ENCODE results near the gene ESYT2.
"Not testable (repeated sequence)": the region's sequence is repeated elsewhere in the genome, so short reads cannot be mapped to it uniquely, and the experiment has no call there.

Gene ESYT2

GRCh38 chr7:158710651-158711102, 118.6 kb downstream of the ESYT2 start:
- DNase-seq: no peak

DNA sequence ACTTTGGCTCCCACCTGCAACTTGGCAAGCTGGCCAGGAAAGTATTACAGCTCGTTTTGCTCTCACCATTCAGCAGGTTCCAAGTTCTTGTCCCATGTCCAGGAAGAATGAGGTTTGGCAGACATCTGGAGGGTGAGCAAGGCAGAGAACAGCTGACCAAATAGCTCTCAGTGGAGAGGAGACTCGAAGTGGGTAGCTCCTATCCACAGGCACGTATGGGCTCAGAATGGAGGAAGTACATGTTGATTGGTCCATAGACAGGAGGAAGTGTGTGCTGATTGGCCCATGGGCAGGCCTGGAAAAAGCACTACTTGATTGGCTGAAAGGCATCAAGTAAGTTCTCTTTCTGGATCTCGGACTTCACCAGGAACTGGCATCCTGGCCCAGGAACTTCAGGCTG, 121.7 kb downstream of the ESYT2 start:
- DNase-seq: no peak

GRCh38 chr7:158706710-158707590, 122.4 kb downstream of the ESYT2 start:
- DNase-seq: no peak

GRCh38 chr7:158706273-158706704, 123.0 kb downstream of the ESYT2 start:
- DNase-seq: no peak

DNA sequence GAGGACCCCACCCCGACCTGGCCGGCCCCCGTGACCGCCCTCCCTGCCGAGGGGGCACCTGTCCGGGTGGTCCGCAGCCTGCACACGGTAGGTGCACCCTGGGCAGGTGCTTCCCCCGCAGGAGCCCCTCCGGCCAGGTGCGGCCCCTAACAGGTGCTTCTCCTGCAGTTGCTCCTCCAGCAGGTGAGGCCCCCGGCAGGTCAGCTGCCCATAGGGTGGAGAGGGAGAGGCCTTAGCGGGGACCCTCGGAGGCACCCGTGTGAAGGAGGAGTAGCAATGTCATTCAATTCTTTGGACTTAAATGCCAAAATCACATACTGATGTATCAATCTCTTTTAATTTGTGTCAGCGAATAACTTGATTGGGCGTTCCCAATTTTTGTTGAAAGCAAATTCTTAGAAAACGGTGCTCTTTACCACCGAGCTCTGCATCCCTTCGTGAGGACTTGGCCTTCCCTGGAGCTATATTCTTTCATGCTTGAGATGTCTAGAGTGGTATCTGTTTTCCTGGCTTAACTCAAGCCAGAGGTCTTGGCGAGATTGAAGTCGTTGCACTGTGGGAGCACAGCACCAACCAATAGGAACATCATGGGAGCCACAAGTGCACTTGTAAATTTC, 124.0 kb downstream of the ESYT2 start:
- no peak for DNase-seq

- peak; percentile 64 for DNase-seq
These were observed 124.6 kb downstream of the ESYT2 start, which contains the start of gene NCAPG2 for GRCh38 chr7:158704524-158705233. TSS of gene NCAPG2 (minus strand) at chr7:158704804. CDS start at chr7:158701899, 2,905 bp downstream.

- not testable (repeated sequence) for DNase-seq
These were observed 125.4 kb downstream of the ESYT2 start for GRCh38 chr7:158703679-158704523.

GRCh38 chr7:158702944-158703343, 126.4 kb downstream of the ESYT2 start:
- no peak for DNase-seq

GRCh38 chr7:158702196-158702595, 127.1 kb downstream of the ESYT2 start:
- DNase-seq: no peak

DNA sequence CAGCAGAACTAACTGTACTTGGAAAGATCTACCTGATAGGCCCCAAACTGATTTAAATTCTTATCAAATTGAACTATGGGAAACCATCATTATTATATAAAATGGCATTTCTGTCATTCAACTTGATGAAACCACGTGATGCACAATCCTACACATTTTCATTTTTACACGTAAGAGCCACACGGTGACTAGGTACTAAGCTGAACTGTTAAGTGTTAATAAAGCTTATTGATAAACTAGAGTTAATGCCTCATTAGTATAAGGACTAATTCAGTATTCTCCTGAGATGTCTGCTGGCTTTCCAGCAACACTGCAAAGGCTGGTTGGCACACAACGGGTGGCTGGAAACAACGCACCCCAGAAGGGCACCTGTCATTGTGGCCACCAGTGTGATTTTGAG, 129.3 kb downstream of the ESYT2 start:
- DNase-seq: no peak

GRCh38 chr7:158699341-158699740, 130.0 kb downstream of the ESYT2 start:
- no peak for DNase-seq

DNA sequence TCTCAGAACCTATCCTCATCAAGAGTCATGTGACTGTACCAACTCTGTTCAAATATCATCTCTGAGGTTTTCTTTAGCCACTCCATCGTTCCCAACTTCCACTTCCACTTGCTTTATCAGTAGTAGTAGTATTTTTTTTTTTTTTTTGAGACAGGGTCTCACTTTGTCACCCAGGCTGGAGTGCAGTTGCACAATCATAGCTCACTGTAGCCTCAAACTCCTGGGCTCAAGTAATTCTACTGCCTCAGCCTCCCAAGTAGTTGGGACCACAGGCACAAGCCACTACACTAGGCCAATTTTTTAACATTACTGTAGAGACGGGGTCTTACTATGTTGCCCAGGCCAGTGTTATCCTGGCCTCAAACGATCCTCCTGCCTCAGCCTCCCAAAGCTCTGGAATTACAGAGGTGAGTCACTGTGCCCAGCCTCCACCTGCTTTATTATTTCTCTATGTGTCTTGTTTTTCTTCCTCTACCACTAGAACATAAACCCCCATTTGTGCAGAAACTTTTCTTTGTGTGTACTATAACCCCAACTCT, 130.6 kb downstream of the ESYT2 start:
- DNase-seq: no peak

GRCh38 chr7:158697597-158697996, 131.7 kb downstream of the ESYT2 start:
- DNase-seq: not testable (repeated sequence)

DNA sequence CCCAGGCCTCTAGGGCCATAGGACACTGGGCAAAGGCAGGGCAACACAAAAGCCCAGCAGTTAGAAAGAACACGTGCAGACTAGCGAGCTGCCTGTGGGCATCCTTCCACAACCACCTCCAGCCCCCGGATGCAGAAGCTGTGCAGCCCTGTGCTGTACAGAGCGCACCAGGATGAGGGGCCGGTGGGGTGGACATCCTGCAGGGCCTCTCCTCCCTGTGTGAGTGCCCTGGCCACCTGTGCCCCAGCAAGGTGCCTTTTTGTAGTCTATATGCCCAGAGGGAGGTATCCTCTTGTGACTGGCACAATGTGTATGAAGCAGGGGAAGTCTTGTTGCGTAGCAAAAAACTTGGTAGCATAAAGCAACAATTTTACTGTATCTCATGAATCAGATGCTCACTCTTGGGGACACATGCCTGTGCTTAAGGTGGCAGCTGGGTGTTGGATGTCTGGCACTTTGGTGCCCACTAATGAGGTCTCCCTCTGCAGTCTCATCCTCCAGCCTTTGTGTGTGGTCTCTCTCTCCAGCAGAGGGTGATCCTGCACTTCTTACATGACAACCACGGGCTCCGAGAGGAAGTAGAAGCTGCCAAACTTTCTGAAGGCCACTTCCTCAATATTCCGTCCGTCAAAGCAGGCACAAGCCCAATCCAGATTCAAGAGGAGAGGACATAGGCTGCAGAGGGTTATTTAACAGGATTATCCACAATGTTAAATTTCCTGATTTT, 133.4 kb downstream of the ESYT2 start:
- DNase-seq: no peak

DNA sequence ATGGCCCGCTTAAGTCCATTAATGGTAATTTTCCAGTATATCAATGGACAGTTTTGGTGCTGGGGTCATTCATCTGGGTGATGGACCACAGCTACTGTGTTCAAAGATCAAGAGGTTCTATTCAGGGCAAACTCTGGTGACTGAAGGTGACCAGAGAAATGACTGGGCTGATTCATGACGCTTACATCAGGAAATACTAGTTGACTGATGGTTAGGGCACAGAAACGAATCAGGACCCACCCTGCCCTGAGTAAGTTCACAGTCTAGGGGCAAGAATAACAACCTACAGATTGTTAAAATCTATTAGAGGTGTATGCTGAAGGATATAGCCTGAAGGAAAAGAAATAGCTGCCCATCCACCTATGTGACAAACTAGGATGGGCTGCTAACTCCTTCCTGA, 134.3 kb downstream of the ESYT2 start:
- DNase-seq: no peak

DNA sequence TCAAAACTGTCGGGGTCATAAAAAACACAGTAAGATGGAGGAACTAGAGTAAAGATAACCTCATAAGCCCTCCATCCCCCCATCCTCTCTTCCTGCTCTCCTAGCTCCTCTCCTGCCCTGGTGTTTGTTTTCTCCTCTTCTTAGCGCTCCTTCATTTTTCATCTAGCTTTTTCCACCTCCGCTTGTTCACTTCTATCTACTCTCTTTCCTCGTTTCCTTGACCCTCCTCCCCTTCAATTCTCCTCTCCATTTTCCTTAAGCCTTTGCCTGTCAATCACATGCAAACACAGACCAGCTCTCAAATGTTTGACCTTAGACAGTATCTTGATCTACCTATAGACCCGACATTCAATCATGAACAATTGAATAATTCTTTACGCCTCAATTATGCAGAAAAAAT, 134.7 kb downstream of the ESYT2 start:
- no peak for DNase-seq

DNA sequence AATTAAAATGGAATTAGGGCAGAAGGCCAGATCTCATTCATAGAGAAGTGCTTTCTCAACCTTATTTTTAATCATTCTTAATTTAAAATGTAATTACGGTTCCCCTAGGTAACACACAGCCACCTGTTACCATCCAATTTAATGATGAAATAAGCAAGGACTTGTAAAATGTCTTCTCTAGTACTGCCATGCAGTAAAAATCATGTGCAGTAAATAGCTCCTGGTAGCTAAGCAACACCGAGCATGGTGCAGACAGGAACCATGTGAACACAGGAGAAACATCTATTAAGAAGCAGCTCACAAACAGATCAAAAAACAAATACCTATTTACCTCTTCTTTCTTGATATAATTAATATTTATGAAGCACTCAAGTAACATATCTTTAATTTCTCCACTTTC, 139.8 kb downstream of the ESYT2 start:
- no peak for DNase-seq

DNA sequence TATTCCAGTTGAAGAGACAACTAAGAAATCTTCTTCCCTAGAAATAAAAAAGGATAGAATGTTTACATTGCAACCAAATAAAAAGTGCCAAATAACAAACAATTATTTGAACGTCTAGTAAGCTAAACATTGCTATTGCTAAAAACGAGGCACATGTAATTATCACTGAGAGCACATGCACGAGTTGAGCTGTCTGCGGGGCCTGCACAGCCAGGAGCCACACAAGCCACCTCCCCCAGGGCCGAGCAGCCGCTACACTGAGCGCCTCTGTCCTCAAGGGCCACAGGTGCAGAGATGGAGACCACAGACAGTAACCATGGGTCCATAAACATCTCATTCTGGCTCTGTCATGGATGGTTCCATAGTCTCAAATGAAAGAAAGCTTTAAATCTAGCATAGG, 141.9 kb downstream of the ESYT2 start:
- no peak for DNase-seq

DNA sequence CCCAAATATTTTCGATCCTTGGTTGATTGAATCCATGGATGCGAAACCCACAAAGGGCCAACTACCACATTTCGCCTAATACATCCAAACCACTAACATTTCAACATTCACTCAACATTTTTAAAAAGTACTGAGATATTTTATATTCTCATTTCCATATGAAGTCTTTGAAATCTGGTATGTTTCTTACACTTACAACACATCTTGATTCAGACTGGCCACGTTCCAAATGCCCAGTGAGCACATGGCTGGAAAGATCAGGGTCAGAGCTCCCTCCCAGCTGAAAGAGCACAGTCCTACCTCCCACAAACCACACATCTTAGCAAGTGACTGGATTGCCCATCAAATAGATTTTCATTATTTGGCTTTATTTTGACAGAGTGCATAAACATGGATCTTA, 143.6 kb downstream of the ESYT2 start:
- DNase-seq: no peak

DNA sequence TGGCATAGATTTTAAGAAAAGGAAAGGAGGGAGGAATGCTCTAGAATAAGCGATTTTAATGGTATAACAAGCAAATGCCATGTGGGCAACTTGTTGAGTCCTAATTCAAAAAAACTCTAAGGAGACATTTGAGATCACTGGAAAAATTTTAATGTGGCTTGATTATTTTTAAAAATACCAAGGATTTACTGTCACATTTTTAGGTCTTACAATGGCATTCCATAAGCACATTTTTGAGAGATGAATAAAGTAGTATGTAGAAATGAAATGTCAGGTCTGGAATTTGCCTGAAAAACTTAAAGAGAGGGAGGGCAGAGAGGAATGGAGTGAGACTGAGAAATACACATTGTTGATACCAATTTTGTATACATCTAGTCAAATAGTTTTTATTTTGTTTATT, 145.0 kb downstream of the ESYT2 start:
- no peak for DNase-seq

DNA sequence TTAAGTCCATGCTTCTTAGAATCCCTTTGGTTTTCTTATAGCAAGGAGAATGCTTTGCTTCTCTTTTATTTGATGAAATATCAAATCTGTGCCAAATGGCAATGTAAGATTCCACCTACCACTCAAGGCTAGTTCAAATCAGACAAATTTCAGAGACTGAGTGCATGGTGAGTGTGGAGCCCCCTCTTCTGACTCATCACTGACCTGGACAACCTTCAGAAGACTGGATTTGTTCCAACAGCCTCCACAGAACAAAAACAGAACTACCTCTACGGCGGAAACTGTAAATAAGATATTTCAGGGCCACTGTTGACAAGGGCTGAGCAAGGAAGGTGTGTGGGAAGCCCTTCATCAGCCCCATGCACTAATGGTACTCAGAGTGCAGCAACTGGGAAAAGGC, 145.8 kb downstream of the ESYT2 start:
- no peak for DNase-seq

- no peak for DNase-seq
These were observed 146.9 kb downstream of the ESYT2 start for GRCh38 chr7:158682456-158682855.
